ENCODE data around the gene SH3GL3.
A peak's percentile ranks its signal among the peaks of the same experiment; 100 is the strongest.

Gene SH3GL3

GRCh38 chr15:83612226-83612625 lies 165.1 kb downstream of the SH3GL3 start:
- DNase-seq (ENCODE audit: low spot score) = no peak

GRCh38 chr15:83612898-83613635 lies 165.9 kb downstream of the SH3GL3 start:
- DNase-seq (ENCODE audit: low spot score) = no peak

GRCh38 chr15:83613714-83614113 lies 166.6 kb downstream of the SH3GL3 start:
- no peak for DNase-seq (ENCODE audit: low spot score)

GRCh38 chr15:83616840-83617239 lies 169.7 kb downstream of the SH3GL3 start:
- no peak for DNase-seq (ENCODE audit: low spot score)

GRCh38 chr15:83626171-83626802 lies 179.1 kb downstream of the SH3GL3 start:
- DNase-seq (ENCODE audit: low spot score) = no peak

GRCh38 chr15:83631534-83631933 lies 184.4 kb downstream of the SH3GL3 start:
- no peak for DNase-seq (ENCODE audit: low spot score)

- no peak for DNase-seq (ENCODE audit: low spot score)
Observed at GRCh38 chr15:83643201-83643600, 196.1 kb downstream of the SH3GL3 start.

- DNase-seq (ENCODE audit: low spot score) = no peak
Observed at GRCh38 chr15:83644439-83644838, 197.3 kb downstream of the SH3GL3 start.

- DNase-seq (ENCODE audit: low spot score) = no peak
Observed at GRCh38 chr15:83650831-83651230, 203.7 kb downstream of the SH3GL3 start.

- DNase-seq (ENCODE audit: low spot score) = no peak
Observed at GRCh38 chr15:83651541-83651940, 204.4 kb downstream of the SH3GL3 start.

- no peak for DNase-seq (ENCODE audit: low spot score)
Observed at GRCh38 chr15:83652626-83653204, 205.6 kb downstream of the SH3GL3 start.

GRCh38 chr15:83653288-83653638 lies 206.1 kb downstream of the SH3GL3 start:
- DNase-seq (ENCODE audit: low spot score) = no peak

- peak; percentile 22 for DNase-seq (ENCODE audit: low spot score)
Observed at GRCh38 chr15:83653639-83654378, 206.7 kb downstream of the SH3GL3 start, which contains the start of gene ADAMTSL3. Gene ADAMTSL3, plus strand, starts transcription at chr15:83654123. Its CDS starts 1,639 bp downstream, at chr15:83655762.

- DNase-seq (ENCODE audit: low spot score) = no peak
Observed at GRCh38 chr15:83654379-83655236, 207.5 kb downstream of the SH3GL3 start.

- no peak for DNase-seq (ENCODE audit: low spot score)
Observed at GRCh38 chr15:83655237-83655616, 208.1 kb downstream of the SH3GL3 start.

- no peak for DNase-seq (ENCODE audit: low spot score)
Observed at GRCh38 chr15:83656192-83656591, 209.1 kb downstream of the SH3GL3 start.

- DNase-seq (ENCODE audit: low spot score) = no peak
Observed at GRCh38 chr15:83656943-83657528, 209.9 kb downstream of the SH3GL3 start.

- DNase-seq (ENCODE audit: low spot score) = no peak
Observed at GRCh38 chr15:83657549-83657948, 210.4 kb downstream of the SH3GL3 start.

GRCh38 chr15:83658430-83659416 lies 211.6 kb downstream of the SH3GL3 start:
- DNase-seq (ENCODE audit: low spot score) = peak; percentile 41

- no peak for DNase-seq (ENCODE audit: low spot score)
Observed at GRCh38 chr15:83659417-83659812, 212.3 kb downstream of the SH3GL3 start.
